GM19328 (cell line): Measurements from ENCODE around the gene IL31.

ENCODE experiments used
- ATAC-seq: cut with Tn5 transposase; IDR thresholded peaks from one replicate; pipeline ENCODE4 v1.9.1; 2021; ENCODE audit warnings: mild to moderate bottlenecking, moderate library complexity; ENCODE audit not compliant: unreplicated experiment

IL31 gene

GRCh38 chr12:122133192-122133950 is 40.6 kb downstream of the IL31 start:
- ATAC-seq, result no peak

- no peak for ATAC-seq
These were observed 43.9 kb downstream of the IL31 start for GRCh38 chr12:122130150-122130549.

- ATAC-seq, result no peak
These were observed 44.9 kb downstream of the IL31 start for GRCh38 chr12:122129131-122129530.

GRCh38 chr12:122128481-122128880 is 45.5 kb downstream of the IL31 start:
- ATAC-seq, result no peak

DNA sequence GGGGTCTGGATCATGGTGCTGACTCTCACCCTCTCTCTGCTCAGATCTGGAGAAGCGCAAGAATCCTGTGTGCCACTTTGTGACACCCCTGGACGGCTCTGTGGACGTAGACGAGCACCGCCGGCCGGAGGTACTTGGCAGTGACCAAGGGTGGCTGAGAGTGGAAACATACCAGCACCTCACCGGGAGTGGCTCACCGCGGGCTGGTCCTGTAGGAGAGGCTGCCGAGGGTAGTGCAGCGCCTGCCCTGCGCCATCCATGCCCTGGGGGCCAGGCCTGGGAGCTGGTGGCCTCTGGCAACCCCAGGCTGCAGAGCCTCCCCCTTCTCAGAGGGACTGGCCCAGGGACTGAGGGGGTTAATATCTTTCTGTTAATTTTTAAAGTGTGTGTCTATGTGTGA is 46.2 kb downstream of the IL31 start:
- no peak for ATAC-seq

GRCh38 chr12:122126713-122127597 is 47.1 kb downstream of the IL31 start:
- no peak for ATAC-seq

- ATAC-seq, result no peak
These were observed 47.7 kb downstream of the IL31 start for GRCh38 chr12:122126342-122126635.

- no peak for ATAC-seq
These were observed 48.3 kb downstream of the IL31 start for GRCh38 chr12:122125452-122126341.

DNA sequence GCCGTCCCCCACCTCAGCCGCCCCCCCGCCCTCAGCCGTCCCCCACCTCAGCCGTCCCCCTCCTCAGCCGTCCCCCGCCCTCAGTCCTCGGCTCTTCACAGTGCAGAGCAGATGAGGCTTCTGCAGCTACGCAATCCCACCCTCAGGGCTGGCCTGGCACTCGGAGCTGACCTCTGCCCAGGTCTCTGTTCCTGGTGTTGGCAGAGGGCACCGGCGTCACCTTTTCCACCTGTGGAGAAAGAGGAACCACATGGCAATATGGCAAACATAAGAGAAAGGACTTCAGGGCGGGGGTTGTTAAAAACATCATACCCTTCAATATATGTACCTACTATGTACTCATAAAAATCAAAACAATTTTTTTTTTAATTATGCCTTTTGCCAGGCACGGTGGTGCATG is 49.7 kb downstream of the IL31 start:
- no peak for ATAC-seq

DNA sequence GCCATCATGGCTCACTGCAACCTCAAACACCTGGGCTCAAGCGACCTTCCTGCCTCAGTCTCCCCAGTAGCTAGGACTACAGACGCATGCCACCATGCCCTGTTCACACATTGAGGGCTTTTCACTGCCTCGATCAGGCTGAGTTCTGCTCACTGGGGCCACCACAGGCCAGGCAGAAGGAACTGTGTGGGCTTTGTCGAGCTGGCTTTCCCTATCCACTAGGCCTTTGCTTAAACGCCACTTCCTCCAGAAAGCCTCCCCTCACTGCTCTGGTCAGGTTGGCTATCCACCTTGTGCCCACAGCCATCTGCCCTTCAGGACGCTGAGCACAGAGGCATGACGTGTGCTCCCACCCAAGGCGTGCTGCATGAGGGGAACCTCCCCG is 50.3 kb downstream of the IL31 start:
- ATAC-seq, result no peak

DNA sequence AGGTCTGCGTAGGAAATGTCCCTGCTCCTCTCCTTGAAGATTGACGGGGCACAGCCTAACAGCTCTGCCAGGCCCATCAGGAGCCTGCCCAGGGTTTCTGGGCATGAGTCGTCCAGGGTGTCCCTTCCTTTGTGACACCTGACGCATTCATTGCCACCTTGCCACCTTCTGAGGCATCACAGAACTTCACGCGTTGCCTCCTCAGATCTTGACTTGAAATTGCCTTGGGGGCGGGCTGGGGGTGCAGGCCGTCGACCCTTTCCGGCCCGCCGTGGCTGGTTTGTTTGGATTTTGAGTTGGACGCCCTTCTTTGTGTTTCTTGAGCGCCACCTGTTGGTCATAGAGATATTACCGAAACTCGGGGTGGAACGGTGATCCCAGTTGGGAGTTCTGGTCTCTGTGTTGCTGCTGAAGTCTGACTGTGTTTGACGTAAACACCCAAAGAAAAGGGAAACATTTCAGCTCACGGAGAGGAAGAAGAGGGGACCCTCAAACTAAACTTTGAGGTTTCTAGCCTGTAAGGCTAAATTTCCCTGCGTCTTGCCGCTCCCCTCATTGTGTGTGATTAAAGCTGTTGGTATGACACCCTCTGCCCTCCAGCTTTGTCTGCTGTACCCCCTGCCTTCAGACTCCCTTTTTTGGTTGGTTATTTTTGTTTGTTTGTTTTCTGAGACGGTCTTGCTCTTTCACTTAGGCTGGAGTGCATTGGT is 50.8 kb downstream of the IL31 start:
- ATAC-seq, result no peak
